Rectal smooth muscle tissue (tissue), 1 donor: ENCODE results near the gene DUOX1.
"Not testable (repeated sequence)": the region's sequence is repeated elsewhere in the genome, so short reads cannot be mapped to it uniquely, and the experiment has no call there.

ENCODE experiments used
- H3K27ac ChIP-seq: one replicate; pipeline ENCODE4 v1.7.0; 2013; ENCODE audit warnings: low read depth, low read length, inconsistent platforms
- H3K27me3 ChIP-seq: one replicate; pipeline ENCODE4 v1.7.0; 2013; ENCODE audit warnings: low read length; ENCODE audit not compliant: control insufficient read depth, insufficient read depth
- H3K36me3 ChIP-seq: one replicate; pipeline ENCODE4 v1.7.0; 2013; ENCODE audit warnings: low read length; ENCODE audit not compliant: control insufficient read depth, insufficient read depth
- H3K4me1 ChIP-seq: one replicate; pipeline ENCODE4 v1.7.0; 2013; ENCODE audit warnings: low read length; ENCODE audit not compliant: control insufficient read depth, insufficient read depth
- H3K4me3 ChIP-seq: one replicate; pipeline ENCODE4 v1.7.0; 2013; ENCODE audit warnings: low read length
- H3K9ac ChIP-seq: one replicate; pipeline ENCODE4 v1.7.0; 2013; ENCODE audit warnings: low read length

The DUOX1 gene

GRCh38 chr15:45129651-45130129 is at the start of gene DUOX1, which contains the start of gene DUOXA1:
Gene DUOX1 (plus strand): TSS chr15:45129994. CDS start chr15:45131967, 1,973 bp downstream.
Gene DUOXA1 (minus strand): TSS chr15:45129879. CDS start chr15:45123014, 6,865 bp downstream.
- Histone ChIP-seq H3K36me3 (no peaks in the 10 kb centered on the region), H3K4me1 (no peaks in the 10 kb centered on the region), H3K27ac (no peak within 1 kb of the TSS), H3K4me3 (peak within 1 kb of the TSS; percentile 40), H3K9ac (no peak within 1 kb of the TSS), H3K27me3 (peaks cover 18% of the 10 kb centered on the region)

- H3K4me1 ChIP-seq, H3K9ac ChIP-seq, H3K36me3 ChIP-seq, H3K27ac ChIP-seq, H3K27me3 ChIP-seq, H3K4me3 ChIP-seq: not testable (repeated sequence)
Observed at GRCh38 chr15:45080593-45080992, 49.2 kb upstream of the DUOX1 start.

GRCh38 chr15:45082412-45082811 is 47.4 kb upstream of the DUOX1 start:
- H3K27ac ChIP-seq, H3K9ac ChIP-seq, H3K27me3 ChIP-seq, H3K4me1 ChIP-seq, H3K36me3 ChIP-seq, H3K4me3 ChIP-seq: not testable (repeated sequence)

GRCh38 chr15:45083223-45083622 is 46.6 kb upstream of the DUOX1 start:
- no peak overlapping the region for H3K27ac ChIP-seq
- H3K36me3 ChIP-seq = no peaks in the 10 kb centered on the region
- H3K9ac ChIP-seq = no peak overlapping the region
- no peaks in the 10 kb centered on the region for H3K27me3 ChIP-seq
- no peaks in the 10 kb centered on the region for H3K4me1 ChIP-seq
- H3K4me3 ChIP-seq = no peak overlapping the region

- Histone ChIP-seq H3K27ac (no peak overlapping the region), H3K4me1 (no peaks in the 10 kb centered on the region), H3K9ac (no peak overlapping the region), H3K4me3 (no peak overlapping the region), H3K27me3 (no peaks in the 10 kb centered on the region), H3K36me3 (no peaks in the 10 kb centered on the region)
Observed at GRCh38 chr15:45084163-45084562, 45.6 kb upstream of the DUOX1 start.

- no peaks in the 10 kb centered on the region for H3K36me3 ChIP-seq
- no peak overlapping the region for H3K9ac ChIP-seq
- H3K27ac ChIP-seq = no peak overlapping the region
- H3K27me3 ChIP-seq = no peaks in the 10 kb centered on the region
- no peak overlapping the region for H3K4me3 ChIP-seq
- H3K4me1 ChIP-seq = no peaks in the 10 kb centered on the region
Observed at GRCh38 chr15:45087513-45087912, 42.3 kb upstream of the DUOX1 start.

GRCh38 chr15:45088801-45089711 is 40.7 kb upstream of the DUOX1 start:
- no peak overlapping the region for H3K9ac ChIP-seq
- no peak overlapping the region for H3K27ac ChIP-seq
- no peak overlapping the region for H3K4me3 ChIP-seq
- no peaks in the 10 kb centered on the region for H3K4me1 ChIP-seq
- H3K27me3 ChIP-seq = no peaks in the 10 kb centered on the region
- H3K36me3 ChIP-seq = no peaks in the 10 kb centered on the region

- no peak overlapping the region for H3K9ac ChIP-seq
- H3K4me3 ChIP-seq = no peak overlapping the region
- no peaks in the 10 kb centered on the region for H3K36me3 ChIP-seq
- H3K27ac ChIP-seq = no peak overlapping the region
- H3K27me3 ChIP-seq = no peaks in the 10 kb centered on the region
- H3K4me1 ChIP-seq = no peaks in the 10 kb centered on the region
Observed at GRCh38 chr15:45089712-45090373, 40.0 kb upstream of the DUOX1 start.

GRCh38 chr15:45091161-45091560 is 38.6 kb upstream of the DUOX1 start:
- no peak overlapping the region for H3K9ac ChIP-seq
- no peaks in the 10 kb centered on the region for H3K27me3 ChIP-seq
- no peak overlapping the region for H3K4me3 ChIP-seq
- H3K36me3 ChIP-seq = no peaks in the 10 kb centered on the region
- H3K4me1 ChIP-seq = no peaks in the 10 kb centered on the region
- no peak overlapping the region for H3K27ac ChIP-seq

GRCh38 chr15:45091576-45091975 is 38.2 kb upstream of the DUOX1 start:
- Histone ChIP-seq H3K36me3 (no peaks in the 10 kb centered on the region), H3K27ac (no peak overlapping the region)

GRCh38 chr15:45093013-45093412 is 36.8 kb upstream of the DUOX1 start:
- Histone ChIP-seq H3K4me3 (no peak overlapping the region), H3K36me3 (no peaks in the 10 kb centered on the region), H3K27ac (no peak overlapping the region), H3K9ac (no peak overlapping the region), H3K4me1 (no peaks in the 10 kb centered on the region), H3K27me3 (no peaks in the 10 kb centered on the region)

More at GRCh38 chr15:45091576-45091975, 38.2 kb upstream of the DUOX1 start:
- no peaks in the 10 kb centered on the region for H3K27me3 ChIP-seq
- H3K4me3 ChIP-seq = no peak overlapping the region
- H3K9ac ChIP-seq = no peak overlapping the region
- no peaks in the 10 kb centered on the region for H3K4me1 ChIP-seq

GRCh38 chr15:45093622-45094357 is 36.0 kb upstream of the DUOX1 start:
- Histone ChIP-seq H3K27ac (no peak overlapping the region), H3K9ac (no peak overlapping the region), H3K4me3 (no peak overlapping the region), H3K36me3 (no peaks in the 10 kb centered on the region), H3K4me1 (no peaks in the 10 kb centered on the region), H3K27me3 (no peaks in the 10 kb centered on the region)
